Aorta (tissue), 5 donors: ENCODE results near the gene ZDHHC16. TPM values are rescaled to one million over a fixed set of nuclear protein-coding genes. Genes with fewer than 3 reads are reported as not detected.

Experiments used
- ATAC-seq: fragments of 200-7000 bp; cut with Tn5 transposase; one replicate; pipeline ENCODE4 v1.9.1; 2022; ENCODE audit warnings: moderate library complexity; ENCODE audit not compliant: low FRiP score
- DNase-seq, 2 donors: peaks; one replicate each; pipeline ENCODE4 v3.0.0-alpha.2; 2020
- H3K27ac ChIP-seq, 2 donors: one replicate each; pipeline ENCODE4 v1.5.1; 2013; ENCODE audit warnings: low read length in 2 of 2, mild to moderate bottlenecking in 2 of 2, moderate library complexity in 2 of 2, control low read depth in 1 of 2, inconsistent platforms in 1 of 2, low read depth in 1 of 2
- H3K27me3 ChIP-seq, 2 donors: one replicate each; pipeline ENCODE4 v1.6.1; 2013; ENCODE audit warnings: control low read depth in 1 of 2, low read length in 1 of 2, mild to moderate bottlenecking in 1 of 2, moderate library complexity in 1 of 2; ENCODE audit not compliant: insufficient read depth in 2 of 2, control insufficient read depth in 1 of 2
- H3K36me3 ChIP-seq, 2 donors: one replicate each; pipeline ENCODE4 v1.6.1; 2013; ENCODE audit warnings: control low read depth in 1 of 2, low read length in 1 of 2, mild to moderate bottlenecking in 1 of 2; ENCODE audit not compliant: insufficient read depth in 2 of 2, control insufficient read depth in 1 of 2
- H3K4me1 ChIP-seq, 2 donors: one replicate each; pipeline ENCODE4 v1.6.1; 2013; ENCODE audit warnings: low read length in 2 of 2, control low read depth in 1 of 2, mild to moderate bottlenecking in 1 of 2, moderate library complexity in 1 of 2; ENCODE audit not compliant: insufficient read depth in 2 of 2, control insufficient read depth in 1 of 2
- H3K4me3 ChIP-seq, 2 donors: one replicate each; pipeline ENCODE4 v1.5.1; 2013; ENCODE audit warnings: low read length in 2 of 2, control low read depth in 1 of 2, mild to moderate bottlenecking in 1 of 2
- H3K9me3 ChIP-seq: one replicate; pipeline ENCODE4 v1.6.1; 2013; ENCODE audit warnings: mild to moderate bottlenecking, low read length; ENCODE audit not compliant: control insufficient read depth
- WGBS, 2 donors: extraction: QIAGEN DNeasy Blood & Tissue Kit; methylation state at CpG; one replicate each; pipeline ENCODE4 v1.1.7; 2013; 5-methylcytosine and 5-hydroxymethylcytosine counted together
- intact Hi-C, 2 donors: fragments of 100-400 bp; cut with DNase I; formaldehyde crosslinking; loops; one replicate each; pipeline versions ENCODE4 v1.14.2 to v1.15.0; 2022
- polyA plus RNA-seq, 2 donors: library from polyadenylated mRNA; stranded (reverse); fragments of 200-250 nt; gene quantifications; one replicate each; pipeline ENCODE4 v1.2.3, GENCODE V29; 2013
- total RNA-seq, 2 donors: library from RNA; stranded (reverse); fragmentation: NEBNext Ultra II Directional; extraction: Animal tissue kit (Norgen Biotek cat#: 25700); gene quantifications; one replicate each; pipeline ENCODE4 v1.2.1, GENCODE V29; 2021
- donor health status: healthy with polysubstance abuse.
- donor health status: Bipolar disorder and iron deficiency.
- donor health status: DM: no; HTN: no; CAD: no.
- donor health status: DM: no; HTN: no; CAD: no.
- donor health status: DM: yes; HTN: yes; CAD: no.

ZDHHC16 gene
- total and polyA plus RNA-seq, 4 donors, result 17.8 to 35.6 (median 28.7) TPM

GRCh38 chr10:97445357-97445721, 636 bp upstream of the ZDHHC16 start:
- H3K36me3 ChIP-seq, result peaks cover 0 to 2% of the 10 kb centered on the region in 2 donors
- no peaks in the 10 kb centered on the region for H3K9me3 ChIP-seq
- no peaks in the 10 kb centered on the region for H3K27me3 ChIP-seq
- H3K27ac ChIP-seq, result no peak overlapping the region
- 1 to 3% methylated on average over 13 of the region's 13 CpGs for WGBS, 2 donors
- H3K4me1 ChIP-seq, result peaks cover 7 to 8% of the 10 kb centered on the region in 2 donors
- no peak for ATAC-seq
- peak overlapping the region; percentile 59 to 92 for H3K4me3 ChIP-seq
- intact Hi-C loops, result loop anchor here in 1 of 2 donors (2.0 to 10.0 kb wide), 3 partner anchors 19 to 107 kb away; partner anchors contain the start of genes MMS19, PGAM1 and UBTD1
- DNase-seq, result no peak

DNA sequence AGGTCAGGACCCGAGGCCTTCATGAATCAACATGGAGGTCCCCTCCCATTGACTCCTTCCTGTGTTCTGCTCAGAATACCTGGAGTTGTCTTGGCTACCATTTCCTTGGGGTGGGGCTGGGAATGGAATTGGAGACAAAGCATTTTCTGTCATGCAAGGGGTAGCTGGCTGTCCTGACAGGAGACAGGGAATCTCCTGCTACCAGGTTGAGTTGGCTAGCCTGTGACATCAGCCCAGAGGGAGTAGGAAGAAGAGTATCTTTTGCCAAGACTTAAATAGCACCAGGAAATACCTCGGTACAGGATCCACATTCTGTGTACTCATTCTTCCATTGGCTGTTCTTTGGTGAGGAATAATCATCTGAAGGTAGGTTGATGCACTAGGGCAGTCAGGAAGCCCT, 4.9 kb downstream of the ZDHHC16 start:
- Histone ChIP-seq H3K27me3 (no peaks in the 10 kb centered on the region), H3K4me1 (peaks cover 0 to 7% of the 10 kb centered on the region in 2 donors), H3K36me3 (no peaks in the 10 kb centered on the region), H3K27ac (no peak overlapping the region), H3K4me3 (no peak overlapping the region), H3K9me3 (no peaks in the 10 kb centered on the region)
- DNase-seq (no peak), ATAC-seq (no peak)
- 49 to 50% methylated on average over 2 of the region's 2 CpGs for WGBS, 2 donors
- intact Hi-C loops, result no loop called here

DNA sequence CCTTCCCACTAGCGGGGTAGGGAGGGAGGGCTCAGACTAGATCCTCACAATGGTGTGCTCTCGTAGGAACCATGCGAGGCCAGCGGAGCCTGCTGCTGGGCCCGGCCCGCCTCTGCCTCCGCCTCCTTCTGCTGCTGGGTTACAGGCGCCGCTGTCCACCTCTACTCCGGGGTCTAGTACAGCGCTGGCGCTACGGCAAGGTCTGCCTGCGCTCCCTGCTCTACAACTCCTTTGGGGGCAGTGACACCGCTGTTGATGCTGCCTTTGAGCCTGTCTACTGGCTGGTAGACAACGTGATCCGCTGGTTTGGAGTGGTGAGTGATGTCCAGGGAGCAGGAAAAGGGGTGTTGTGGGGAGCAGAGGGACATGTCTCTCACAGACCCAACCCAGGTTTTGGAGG, 5.6 kb downstream of the ZDHHC16 start:
- Histone ChIP-seq H3K4me3 (no peak overlapping the region), H3K36me3 (no peaks in the 10 kb centered on the region), H3K27me3 (no peaks in the 10 kb centered on the region), H3K9me3 (no peaks in the 10 kb centered on the region), H3K4me1 (peaks cover 0 to 7% of the 10 kb centered on the region in 2 donors), H3K27ac (no peak overlapping the region)
- intact Hi-C loops, result no loop called here
- ATAC-seq (no peak), DNase-seq (no peak)
- 93 to 95% methylated on average over 17 of the region's 17 CpGs for WGBS, 2 donors

DNA sequence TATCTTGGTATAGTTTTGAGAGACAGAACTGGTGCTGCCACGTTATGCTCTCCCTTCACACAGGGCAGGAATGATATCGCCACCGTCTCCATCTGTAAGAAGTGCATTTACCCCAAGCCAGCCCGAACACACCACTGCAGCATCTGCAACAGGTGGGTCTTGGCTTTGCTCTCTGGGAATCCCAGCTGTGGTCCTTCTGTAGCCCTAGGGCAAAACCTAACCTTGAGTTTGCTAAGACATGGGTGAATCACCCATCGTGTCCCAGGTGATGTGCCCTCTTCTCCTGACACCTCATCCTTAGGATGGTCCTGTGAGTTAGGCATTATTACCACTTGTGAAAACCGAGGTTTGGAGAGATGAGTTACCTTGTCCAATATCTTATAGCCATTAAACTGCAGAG, 6.4 kb downstream of the ZDHHC16 start:
- Histone ChIP-seq H3K9me3 (no peaks in the 10 kb centered on the region), H3K27me3 (no peaks in the 10 kb centered on the region), H3K4me3 (no peak overlapping the region), H3K27ac (no peak overlapping the region), H3K36me3 (no peaks in the 10 kb centered on the region), H3K4me1 (peaks cover 0 to under 1% of the 10 kb centered on the region in 2 donors)
- DNase-seq, result no peak
- no peak for ATAC-seq
- intact Hi-C loops, result no loop called here
- WGBS, 2 donors, result 87 to 89% methylated on average over 6 of the region's 6 CpGs

DNA sequence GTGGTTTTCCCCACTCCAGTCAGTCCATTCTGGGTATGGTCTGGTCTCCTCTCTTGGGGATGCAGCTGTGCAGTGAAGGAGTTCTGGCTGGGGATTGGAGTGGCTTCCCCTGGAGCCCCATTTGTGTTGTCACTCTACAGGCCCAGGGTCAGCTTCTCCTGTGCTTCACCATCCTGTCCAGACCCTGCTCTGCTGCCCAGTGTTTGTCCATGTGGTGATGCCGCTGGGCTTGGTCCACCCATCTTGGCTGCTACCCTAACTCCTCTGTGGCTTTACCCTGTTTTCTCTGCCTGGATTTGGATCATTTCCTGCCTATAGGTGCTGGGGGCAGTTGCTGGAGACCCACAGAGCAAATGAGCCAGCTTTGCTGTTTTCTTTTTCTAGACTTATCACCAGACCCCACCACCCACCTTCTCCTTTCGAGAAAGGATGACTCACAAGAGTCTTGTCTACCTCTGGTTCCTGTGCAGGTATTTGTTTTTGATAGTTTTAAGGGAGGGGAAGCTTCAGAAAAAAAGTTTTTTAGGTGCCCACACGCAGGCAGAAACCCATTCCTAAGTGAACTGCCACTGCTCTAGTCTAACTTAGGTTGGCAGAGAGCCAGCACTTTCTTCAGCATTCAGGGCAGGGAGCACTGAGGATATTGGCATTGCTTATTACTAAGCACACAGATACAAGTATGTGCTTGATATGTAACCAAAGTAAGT, 8.5 kb downstream of the ZDHHC16 start:
- H3K36me3 ChIP-seq, result peaks cover 0 to 10% of the 10 kb centered on the region in 2 donors
- peak overlapping the region in 1 of 2 donors; percentile 39 for H3K27ac ChIP-seq
- no peaks in the 10 kb centered on the region for H3K27me3 ChIP-seq
- H3K4me3 ChIP-seq, result no peak overlapping the region
- no peak for DNase-seq
- intact Hi-C loops, result no loop called here
- no peak for ATAC-seq
- no peaks in the 10 kb centered on the region for H3K9me3 ChIP-seq
- H3K4me1 ChIP-seq, result no peaks in the 10 kb centered on the region
- 14 to 21% methylated on average over 3 of the region's 3 CpGs for WGBS, 2 donors

DNA sequence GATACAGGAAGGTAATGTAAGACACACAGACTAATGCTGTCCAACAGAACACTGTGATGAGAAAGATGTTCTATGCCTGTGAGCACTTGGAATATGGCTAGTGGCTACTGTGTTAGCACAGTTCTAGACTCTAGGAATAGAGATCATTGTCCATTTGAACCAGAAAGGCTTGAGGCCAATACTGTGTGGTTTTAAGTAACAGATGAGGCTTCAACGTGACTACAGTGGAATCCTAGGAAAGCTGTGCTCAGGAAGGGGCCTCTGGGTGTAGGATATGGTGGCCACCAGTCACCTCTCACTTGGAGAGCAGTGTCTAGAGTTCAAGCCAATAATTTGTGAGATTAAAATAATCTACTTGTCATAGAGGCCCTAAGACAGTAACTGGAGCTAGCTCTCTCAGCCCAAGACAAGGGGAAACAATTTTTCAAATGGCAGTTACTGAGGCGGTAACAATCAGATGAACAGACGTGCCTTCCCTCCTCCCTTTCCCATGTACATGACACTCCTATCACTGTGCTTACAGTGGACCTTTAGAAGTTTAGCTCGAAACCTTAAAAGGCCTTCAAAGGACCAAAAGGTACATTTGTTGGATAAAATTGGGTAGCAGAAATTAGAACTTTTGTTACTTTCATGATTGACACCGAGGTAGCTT, 10.2 kb downstream of the ZDHHC16 start:
- H3K36me3 ChIP-seq, result peaks cover 0 to 13% of the 10 kb centered on the region in 2 donors
- 57 to 67% methylated on average over 5 of the region's 5 CpGs for WGBS, 2 donors
- no peak overlapping the region for H3K27ac ChIP-seq
- H3K4me1 ChIP-seq, result no peaks in the 10 kb centered on the region
- ATAC-seq (no peak), DNase-seq (no peak)
- intact Hi-C loops, result no loop called here
- H3K9me3 ChIP-seq, result no peaks in the 10 kb centered on the region
- H3K4me3 ChIP-seq, result no peak overlapping the region
- no peaks in the 10 kb centered on the region for H3K27me3 ChIP-seq

DNA sequence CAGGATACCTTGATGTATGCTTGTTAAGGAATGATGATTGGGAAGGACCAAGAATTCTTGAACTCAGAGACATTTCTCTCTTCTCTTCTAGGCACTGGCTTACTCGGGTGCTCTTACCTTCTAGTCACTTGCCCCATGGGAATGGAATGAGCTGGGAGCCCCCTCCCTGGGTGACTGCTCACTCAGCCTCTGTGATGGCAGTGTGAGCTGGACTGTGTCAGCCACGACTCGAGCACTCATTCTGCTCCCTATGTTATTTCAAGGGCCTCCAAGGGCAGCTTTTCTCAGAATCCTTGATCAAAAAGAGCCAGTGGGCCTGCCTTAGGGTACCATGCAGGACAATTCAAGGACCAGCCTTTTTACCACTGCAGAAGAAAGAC, 10.7 kb downstream of the ZDHHC16 start:
- no peaks in the 10 kb centered on the region for H3K9me3 ChIP-seq
- no peak for ATAC-seq
- H3K4me3 ChIP-seq, result no peak overlapping the region
- H3K4me1 ChIP-seq, result no peaks in the 10 kb centered on the region
- intact Hi-C loops, result no loop called here
- H3K36me3 ChIP-seq, result peaks cover 0 to 13% of the 10 kb centered on the region in 2 donors
- no peak for DNase-seq
- WGBS, 2 donors, result 27 to 33% methylated on average over 3 of the region's 3 CpGs
- no peaks in the 10 kb centered on the region for H3K27me3 ChIP-seq
- H3K27ac ChIP-seq, result no peak overlapping the region

- Histone ChIP-seq H3K4me3 (no peak overlapping the region), H3K4me1 (no peaks in the 10 kb centered on the region), H3K9me3 (no peaks in the 10 kb centered on the region), H3K27ac (no peak overlapping the region), H3K36me3 (peaks cover 0 to 17% of the 10 kb centered on the region in 2 donors), H3K27me3 (no peaks in the 10 kb centered on the region)
- WGBS, 2 donors, result 90% methylated on average over 7 of the region's 7 CpGs
- intact Hi-C loops, result no loop called here
- no peak for DNase-seq
- no peak for ATAC-seq
These were observed 13.1 kb downstream of the ZDHHC16 start for GRCh38 chr10:97459111-97459510.

DNA sequence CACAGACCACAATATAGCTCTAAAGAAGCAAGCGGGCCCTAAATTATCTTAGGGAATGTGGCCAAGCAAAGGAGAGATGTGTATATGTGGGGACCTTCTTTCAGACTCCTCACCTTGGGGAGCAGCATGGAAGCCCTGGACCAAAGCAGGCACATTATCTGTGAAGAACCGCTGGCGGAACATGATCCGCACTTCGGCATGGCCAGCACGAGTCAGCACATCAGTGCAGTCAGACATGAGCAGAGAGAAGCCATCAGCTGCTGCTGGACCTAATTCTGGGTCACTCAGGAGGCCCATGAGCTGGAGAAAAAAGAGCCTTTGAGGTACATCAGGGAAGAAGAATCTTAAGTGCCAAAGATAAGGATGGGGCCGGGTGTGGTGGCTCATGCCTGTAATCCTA, 14.0 kb downstream of the ZDHHC16 start:
- no peaks in the 10 kb centered on the region for H3K9me3 ChIP-seq
- no peak overlapping the region for H3K4me3 ChIP-seq
- ATAC-seq (no peak), DNase-seq (no peak)
- no peaks in the 10 kb centered on the region for H3K4me1 ChIP-seq
- H3K36me3 ChIP-seq, result peaks cover 0 to 20% of the 10 kb centered on the region in 2 donors
- no peak overlapping the region for H3K27ac ChIP-seq
- WGBS, 2 donors, result 74 to 76% methylated on average over 7 of the region's 7 CpGs
- intact Hi-C loops, result loop anchor here in 1 of 2 donors (5.0 kb wide), 1 partner anchor 152 kb away; no protein-coding TSS in a partner anchor
- H3K27me3 ChIP-seq, result no peaks in the 10 kb centered on the region
